Middle frontal gyrus (tissue), 1 donor: ENCODE data around the gene NADSYN1.

Experiments
- DNase-seq: peaks from one replicate; pipeline ENCODE4 v3.0.0-alpha.2; 2015; ENCODE audit warnings: low spot score; ENCODE audit errors: extremely low spot score

Gene NADSYN1

GRCh38 chr11:71472941-71473792 lies 20.2 kb downstream of the NADSYN1 start:
- no peak for DNase-seq

- no peak for DNase-seq
These were observed 20.7 kb downstream of the NADSYN1 start for GRCh38 chr11:71473793-71474080.

GRCh38 chr11:71474141-71474770 lies 21.3 kb downstream of the NADSYN1 start:
- no peak for DNase-seq

GRCh38 chr11:71474771-71475483 lies 21.9 kb downstream of the NADSYN1 start:
- no peak for DNase-seq

- no peak for DNase-seq
These were observed 23.0 kb downstream of the NADSYN1 start for GRCh38 chr11:71476031-71476430.

GRCh38 chr11:71476926-71477640 lies 24.1 kb downstream of the NADSYN1 start:
- DNase-seq = no peak

- no peak for DNase-seq
These were observed 24.9 kb downstream of the NADSYN1 start for GRCh38 chr11:71477641-71478527.

GRCh38 chr11:71478528-71478840 lies 25.5 kb downstream of the NADSYN1 start:
- DNase-seq = no peak

GRCh38 chr11:71481101-71481960 lies 28.3 kb downstream of the NADSYN1 start:
- no peak for DNase-seq

- no peak for DNase-seq
These were observed 29.2 kb downstream of the NADSYN1 start for GRCh38 chr11:71482216-71482615.

- DNase-seq = no peak
These were observed 29.9 kb downstream of the NADSYN1 start for GRCh38 chr11:71482746-71483364.

- DNase-seq = no peak
These were observed 30.7 kb downstream of the NADSYN1 start for GRCh38 chr11:71483692-71484091.

- no peak for DNase-seq
These were observed 31.5 kb downstream of the NADSYN1 start for GRCh38 chr11:71484248-71485062.

GRCh38 chr11:71485063-71485399 lies 32.0 kb downstream of the NADSYN1 start:
- no peak for DNase-seq

- no peak for DNase-seq
These were observed 32.5 kb downstream of the NADSYN1 start for GRCh38 chr11:71485466-71485865.

GRCh38 chr11:71486320-71486719 lies 33.3 kb downstream of the NADSYN1 start:
- no peak for DNase-seq

- DNase-seq = no peak
These were observed 35.8 kb downstream of the NADSYN1 start for GRCh38 chr11:71488681-71489270.

GRCh38 chr11:71489311-71490043 lies 36.5 kb downstream of the NADSYN1 start:
- no peak for DNase-seq
